Lower lobe of right lung (tissue), 2 donors: ENCODE results near the gene TCP10L. TPM values are rescaled to one million over a fixed set of nuclear protein-coding genes. Genes with fewer than 3 reads are reported as not detected.
A peak's percentile ranks its signal among the peaks of the same experiment; 100 is the strongest.
"Not testable (repeated sequence)": the region's sequence is repeated elsewhere in the genome, so short reads cannot be mapped to it uniquely, and the experiment has no call there.

Experiments
- ATAC-seq, 2 donors: fragments of 200-7000 bp; cut with Tn5 transposase; one replicate each; pipeline ENCODE4 v1.9.1; 2020 to 2022; ENCODE audit warnings: mild to moderate bottlenecking in 2 of 2, moderate library complexity in 2 of 2
- DNase-seq: peaks from one replicate; pipeline ENCODE4 v3.0.0-alpha.2; 2020
- H3K27ac ChIP-seq: fragments of 200-600 bp; one replicate; pipeline ENCODE4 v1.8.0; 2022
- H3K27me3 ChIP-seq: fragments of 200-600 bp; one replicate; pipeline ENCODE4 v1.8.0; 2022; ENCODE audit warnings: low read depth
- H3K36me3 ChIP-seq: fragments of 200-600 bp; one replicate; pipeline ENCODE4 v1.8.0; 2022; ENCODE audit warnings: mild to moderate bottlenecking
- H3K4me1 ChIP-seq: fragments of 200-600 bp; one replicate; pipeline ENCODE4 v1.8.0; 2022
- H3K4me3 ChIP-seq: fragments of 200-600 bp; one replicate; pipeline ENCODE4 v1.8.0; 2022; ENCODE audit warnings: mild to moderate bottlenecking
- H3K9me3 ChIP-seq: fragments of 200-600 bp; one replicate; pipeline ENCODE4 v1.8.0; 2022
- intact Hi-C: fragments of 100-400 bp; cut with DNase I; formaldehyde crosslinking; loops from one replicate; pipeline ENCODE4 v1.11.0; 2022
- long read RNA-seq: library from polyadenylated mRNA; unstranded; transcript quantifications from one replicate; pipeline ENCODE4 v2.0.0, GENCODE V29; 2021
- total RNA-seq: library from RNA; stranded (reverse); fragmentation: NEBNext Ultra II Directional; extraction: Animal tissue kit (Norgen Biotek cat#: 25700); gene quantifications from one replicate; pipeline ENCODE4 v1.2.1, GENCODE V29; 2021
- TF ChIP-seq, protein P1 (sequence below): fragments of 200-600 bp; IDR thresholded peaks from one replicate; pipeline ENCODE4 v1.8.0; 2022; ENCODE audit warnings: antibody characterized with exemption, mild to moderate bottlenecking
- donor health status: DM: no; HTN: yes; CAD: no; lungs with severe emphysema.

TCP10L gene
- 0.71 TPM for total RNA-seq
- long read RNA-seq = 0 reads

- intact Hi-C loops = no loop called here
- no peaks in the 10 kb centered on the region for H3K9me3 ChIP-seq
- H3K4me3 ChIP-seq = no peak within 1 kb of the TSS
- no peak within 1 kb of the TSS for H3K27ac ChIP-seq
- no peaks in the 10 kb centered on the region for H3K36me3 ChIP-seq
- DNase-seq = no peak
- H3K27me3 ChIP-seq = no peaks in the 10 kb centered on the region
- ATAC-seq = no peak
- TF ChIP-seq, protein P1, sequence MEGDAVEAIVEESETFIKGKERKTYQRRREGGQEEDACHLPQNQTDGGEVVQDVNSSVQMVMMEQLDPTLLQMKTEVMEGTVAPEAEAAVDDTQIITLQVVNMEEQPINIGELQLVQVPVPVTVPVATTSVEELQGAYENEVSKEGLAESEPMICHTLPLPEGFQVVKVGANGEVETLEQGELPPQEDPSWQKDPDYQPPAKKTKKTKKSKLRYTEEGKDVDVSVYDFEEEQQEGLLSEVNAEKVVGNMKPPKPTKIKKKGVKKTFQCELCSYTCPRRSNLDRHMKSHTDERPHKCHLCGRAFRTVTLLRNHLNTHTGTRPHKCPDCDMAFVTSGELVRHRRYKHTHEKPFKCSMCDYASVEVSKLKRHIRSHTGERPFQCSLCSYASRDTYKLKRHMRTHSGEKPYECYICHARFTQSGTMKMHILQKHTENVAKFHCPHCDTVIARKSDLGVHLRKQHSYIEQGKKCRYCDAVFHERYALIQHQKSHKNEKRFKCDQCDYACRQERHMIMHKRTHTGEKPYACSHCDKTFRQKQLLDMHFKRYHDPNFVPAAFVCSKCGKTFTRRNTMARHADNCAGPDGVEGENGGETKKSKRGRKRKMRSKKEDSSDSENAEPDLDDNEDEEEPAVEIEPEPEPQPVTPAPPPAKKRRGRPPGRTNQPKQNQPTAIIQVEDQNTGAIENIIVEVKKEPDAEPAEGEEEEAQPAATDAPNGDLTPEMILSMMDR = no peak
- no peaks in the 10 kb centered on the region for H3K4me1 ChIP-seq
Measured at GRCh38 chr21:32585042-32585710, at the start of gene TCP10L. Gene TCP10L, minus strand, starts transcription at chr21:32585523. Its CDS starts 1,219 bp downstream, at chr21:32584304.

- Histone ChIP-seq H3K27me3 (peaks cover 3% of the 10 kb centered on the region), H3K36me3 (peaks cover 27% of the 10 kb centered on the region), H3K4me1 (no peaks in the 10 kb centered on the region), H3K4me3 (no peak overlapping the region), H3K27ac (no peak overlapping the region), H3K9me3 (no peaks in the 10 kb centered on the region)
- intact Hi-C loops = no loop called here
- TF ChIP-seq, protein P1 = no peak
- DNase-seq (no peak), ATAC-seq (no peak)
Measured at GRCh38 chr21:32626621-32627196, 41.4 kb upstream of the TCP10L start.

DNA sequence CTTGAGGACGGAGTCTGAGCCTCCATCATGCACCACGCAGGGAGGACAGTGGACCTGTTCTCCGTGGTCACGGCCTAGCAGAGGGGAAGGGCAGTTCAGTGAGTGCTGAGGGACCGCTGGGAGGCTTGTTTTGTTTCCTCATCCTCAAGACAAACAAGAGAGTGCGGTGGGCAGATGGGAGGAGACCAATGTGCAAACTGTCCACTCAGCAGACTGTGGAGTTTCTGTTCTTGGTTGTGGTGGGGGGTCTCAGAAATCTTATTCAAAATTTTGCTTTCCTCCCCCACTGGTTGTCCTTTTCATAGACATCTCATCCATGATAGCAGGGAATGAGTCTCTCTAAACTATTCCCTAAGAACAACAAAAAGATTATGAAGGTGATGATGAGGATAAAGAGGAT lies 32.9 kb upstream of the TCP10L start:
- H3K27ac ChIP-seq, H3K36me3 ChIP-seq, H3K9me3 ChIP-seq, H3K4me3 ChIP-seq, H3K4me1 ChIP-seq, DNase-seq, intact Hi-C loops, ATAC-seq: not testable (repeated sequence)
- peaks cover 14% of the 10 kb centered on the region for H3K27me3 ChIP-seq

DNA sequence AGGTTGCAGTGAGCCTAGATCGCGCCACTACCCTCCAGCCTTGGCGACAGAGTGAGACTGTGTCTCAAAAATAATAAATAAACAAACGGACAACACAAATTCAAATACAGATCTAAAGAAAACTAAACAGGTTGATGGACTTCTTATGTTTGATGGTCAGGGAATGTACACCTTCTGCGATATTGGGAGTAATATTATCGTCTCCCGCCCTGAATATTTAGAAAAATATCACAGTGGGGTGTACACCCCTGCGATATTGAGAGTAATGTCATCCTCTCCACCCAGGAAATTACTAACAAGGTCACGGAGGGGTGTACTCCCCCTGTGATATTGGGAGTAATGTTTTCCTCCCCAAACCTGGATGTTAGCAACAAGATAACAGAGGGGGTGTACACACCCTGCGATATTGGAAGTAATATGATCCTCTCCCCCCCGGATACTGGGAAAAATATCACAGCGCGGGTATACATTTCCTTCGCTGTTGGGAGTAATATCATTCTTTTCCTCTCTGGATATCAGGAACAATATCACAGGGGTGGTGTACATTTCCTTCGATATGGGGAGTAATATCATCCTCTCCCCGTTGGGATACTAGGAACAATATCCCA lies 28.2 kb upstream of the TCP10L start:
- H3K27ac ChIP-seq = peak overlapping the region; percentile 95
- TF ChIP-seq, protein P1 = no peak
- intact Hi-C loops = no loop called here
- peak overlapping the region; percentile 98 for H3K4me3 ChIP-seq
- peaks cover 14% of the 10 kb centered on the region for H3K36me3 ChIP-seq
- ATAC-seq (no peak), DNase-seq (no peak)
- no peaks in the 10 kb centered on the region for H3K9me3 ChIP-seq
- H3K27me3 ChIP-seq = no peaks in the 10 kb centered on the region
- peaks cover 27% of the 10 kb centered on the region for H3K4me1 ChIP-seq

DNA sequence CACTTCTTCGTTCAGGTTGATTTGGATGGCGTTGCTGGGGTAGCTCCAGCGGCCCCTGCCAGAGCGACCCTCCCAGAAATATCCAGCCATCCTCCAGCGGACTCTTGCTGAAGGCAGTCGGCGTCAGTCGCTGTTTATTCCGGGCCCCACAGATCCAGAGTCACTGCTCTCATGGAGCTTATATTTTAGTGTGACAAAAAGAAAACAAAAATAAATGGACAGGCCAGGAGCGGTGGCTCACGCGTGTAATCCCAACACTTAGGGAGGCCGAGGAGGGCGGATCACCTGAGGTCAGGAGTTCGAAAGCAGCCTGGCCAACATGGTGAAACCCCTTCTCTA lies 27.6 kb upstream of the TCP10L start:
- peak; percentile 36 to 46 for ATAC-seq
- intact Hi-C loops = no loop called here
- H3K36me3 ChIP-seq = peaks cover 18% of the 10 kb centered on the region

More for the DNA sequence above, 27.6 kb upstream of the TCP10L start:
- DNase-seq = no peak
- Histone ChIP-seq H3K27me3 (no peaks in the 10 kb centered on the region), H3K9me3 (no peaks in the 10 kb centered on the region), H3K4me1 (peaks cover 27% of the 10 kb centered on the region), H3K27ac (peak overlapping the region; percentile 95), H3K4me3 (peak overlapping the region; percentile 98)
- TF ChIP-seq, protein P1 = no peak
